Measurements from ENCODE around the gene PTGES3.

Gene PTGES3

GRCh38 chr12:56628671-56629458, 59.2 kb downstream of the PTGES3 start:
- no peak for DNase-seq (ENCODE audit: low read depth)
- TF ChIP-seq CTCF (conservative IDR thresholded peaks at IDR 0.05; ENCODE audit: low read depth, low read length), result no peak

GRCh38 chr12:56626701-56627100, 61.4 kb downstream of the PTGES3 start:
- DNase-seq (ENCODE audit: low read depth), result no peak
- TF ChIP-seq CTCF (conservative IDR thresholded peaks at IDR 0.05; ENCODE audit: low read depth, low read length), result no peak
- H3K4me3 ChIP-seq (ENCODE audit: low read length), result no peak overlapping the region

More at GRCh38 chr12:56628671-56629458, 59.2 kb downstream of the PTGES3 start:
- H3K4me3 ChIP-seq (ENCODE audit: low read length), result peak overlapping the region; percentile 81

GRCh38 chr12:56622535-56622934, 65.5 kb downstream of the PTGES3 start:
- no peak overlapping the region for H3K4me3 ChIP-seq (ENCODE audit: low read length)
- no peak for TF ChIP-seq CTCF (conservative IDR thresholded peaks at IDR 0.05; ENCODE audit: low read depth, low read length)
- no peak for DNase-seq (ENCODE audit: low read depth)

GRCh38 chr12:56616925-56617324, 71.2 kb downstream of the PTGES3 start:
- H3K4me3 ChIP-seq (ENCODE audit: low read length), result no peak overlapping the region
- TF ChIP-seq CTCF (conservative IDR thresholded peaks at IDR 0.05; ENCODE audit: low read depth, low read length), result no peak
- no peak for DNase-seq (ENCODE audit: low read depth)

- no peak for TF ChIP-seq CTCF (conservative IDR thresholded peaks at IDR 0.05; ENCODE audit: low read depth, low read length)
- H3K4me3 ChIP-seq (ENCODE audit: low read length), result no peak overlapping the region
Measured at GRCh38 chr12:56616244-56616643, 71.8 kb downstream of the PTGES3 start.

GRCh38 chr12:56614627-56615026, 73.5 kb downstream of the PTGES3 start:
- H3K4me3 ChIP-seq (ENCODE audit: low read length), result no peak overlapping the region
- no peak for DNase-seq (ENCODE audit: low read depth)
- no peak for TF ChIP-seq CTCF (conservative IDR thresholded peaks at IDR 0.05; ENCODE audit: low read depth, low read length)

More at GRCh38 chr12:56616244-56616643, 71.8 kb downstream of the PTGES3 start:
- no peak for DNase-seq (ENCODE audit: low read depth)

All from retinal pigment epithelial cell (primary cell).